Astrocyte (in vitro differentiated cells and primary cell): ENCODE measurements around the gene PRIM2.
"Not testable (repeated sequence)": the region's sequence is repeated elsewhere in the genome, so short reads cannot be mapped to it uniquely, and the experiment has no call there.

Source experiments
- CTCF ChIP-seq: IDR thresholded peaks from 2 replicates; pipeline ENCODE4 v1.5.1; 2011; ENCODE audit warnings: low read depth, mild to moderate bottlenecking, inconsistent platforms, low read length, moderate library complexity; ENCODE audit not compliant: insufficient read depth
- EZH2 ChIP-seq: IDR thresholded peaks from 2 replicates; pipeline ENCODE4 v1.6.1; 2012; ENCODE audit warnings: mild to moderate bottlenecking, low read length, inconsistent platforms; ENCODE audit not compliant: insufficient read depth

DNA sequence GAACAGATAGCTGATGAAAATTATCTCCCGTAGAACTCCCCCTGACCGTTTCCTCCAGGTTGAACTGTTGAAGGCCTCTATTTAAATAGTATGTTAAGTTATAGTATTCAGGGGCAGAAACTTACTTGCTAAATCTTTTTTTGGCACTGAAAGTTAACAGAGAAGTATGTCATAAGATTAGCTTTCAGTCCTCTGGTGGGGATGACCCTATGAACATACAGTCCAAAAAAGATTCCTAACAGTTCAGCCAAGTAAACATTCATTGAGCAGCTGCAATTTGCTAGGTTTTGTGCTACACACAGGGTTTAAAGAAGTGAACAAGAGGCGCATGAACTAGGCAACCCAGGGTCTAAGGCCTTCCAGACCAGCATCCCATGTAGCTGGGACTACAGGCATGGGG lies 264.2 kb downstream of the PRIM2 start:
- TF ChIP-seq CTCF, EZH2: not testable (repeated sequence)
